Activated gamma-delta T cell treated with anti-CD3 and anti-CD28 coated beads, Interleukin-2, amount 50 U/mL, for 16 hours (primary cell): Measurements from ENCODE around the gene NUP188.
"Not testable (repeated sequence)": the region's sequence is repeated elsewhere in the genome, so short reads cannot be mapped to it uniquely, and the experiment has no call there.

Source experiments
- DNase-seq: peaks from one replicate; pipeline ENCODE4 v3.0.0-alpha.2; 2020; ENCODE audit warnings: low read depth

The NUP188 gene

GRCh38 chr9:128916745-128917144 is 30.8 kb upstream of the NUP188 start:
- DNase-seq = no peak

GRCh38 chr9:128917151-128917849 is 30.2 kb upstream of the NUP188 start:
- DNase-seq = no peak

GRCh38 chr9:128918921-128919320 is 28.6 kb upstream of the NUP188 start:
- DNase-seq = no peak

- no peak for DNase-seq
Measured at GRCh38 chr9:128919402-128920089, 28.0 kb upstream of the NUP188 start.

GRCh38 chr9:128920381-128921058 is 27.0 kb upstream of the NUP188 start, which contains the start of gene PHYHD1:
Gene PHYHD1, plus strand, starts transcription at chr9:128920982. Its CDS starts 1,342 bp downstream, at chr9:128922324.
- no peak for DNase-seq

GRCh38 chr9:128921881-128922763 is 25.4 kb upstream of the NUP188 start:
- DNase-seq = no peak

- DNase-seq = no peak
Measured at GRCh38 chr9:128923493-128923883, 24.0 kb upstream of the NUP188 start.

- DNase-seq = no peak
Measured at GRCh38 chr9:128927731-128928411, 19.6 kb upstream of the NUP188 start.

GRCh38 chr9:128928624-128929023 is 18.9 kb upstream of the NUP188 start:
- DNase-seq = no peak

GRCh38 chr9:128929560-128929959 is 17.9 kb upstream of the NUP188 start:
- no peak for DNase-seq

- no peak for DNase-seq
Measured at GRCh38 chr9:128933731-128934130, 13.8 kb upstream of the NUP188 start.

- DNase-seq = no peak
Measured at GRCh38 chr9:128936171-128936865, 11.2 kb upstream of the NUP188 start.

- DNase-seq = no peak
Measured at GRCh38 chr9:128937310-128938165, 10.0 kb upstream of the NUP188 start.

GRCh38 chr9:128940271-128940921 is 7.1 kb upstream of the NUP188 start:
- no peak for DNase-seq

GRCh38 chr9:128940946-128941755 is 6.3 kb upstream of the NUP188 start:
- no peak for DNase-seq

GRCh38 chr9:128943832-128944620 is 3.5 kb upstream of the NUP188 start:
- no peak for DNase-seq

GRCh38 chr9:128944966-128945365 is 2.5 kb upstream of the NUP188 start:
- not testable (repeated sequence) for DNase-seq
